ENCODE data around the gene SCAMP4. TPM values are rescaled to one million over a fixed set of nuclear protein-coding genes. Genes with fewer than 3 reads are reported as not detected.

SCAMP4 gene
- total RNA-seq, 1 experiment from 2014 or later, result 81.3 TPM

GRCh38 chr19:1941146-1942077 lies 36.2 kb downstream of the SCAMP4 start, which contains the start of gene CSNK1G2:
Gene CSNK1G2 (plus strand): TSS chr19:1941172. CDS start chr19:1969773, 28,601 bp downstream.
- H3K27me3 Mint-ChIP-seq (ENCODE audit: low read depth), result no peaks in the 10 kb centered on the region
- peaks cover 25% of the 10 kb centered on the region for H3K4me1 Mint-ChIP-seq
- H3K9me3 Mint-ChIP-seq, result no peaks in the 10 kb centered on the region
- ATAC-seq, result no peak; the same call in 1 of the 2 replicates
- TF ChIP-seq AFF4 (CRISPR knock-in tag; IDR thresholded peaks at IDR 0.05; ENCODE audit: borderline replicate concordance), result no peak
- TF ChIP-seq TCF7 (CRISPR knock-in tag; IDR thresholded peaks at IDR 0.05; ENCODE audit: low read depth), result no peak
- no peak for TF ChIP-seq RORB (CRISPR knock-in tag; IDR thresholded peaks at IDR 0.05)
- TF ChIP-seq SMAD4 (CRISPR knock-in tag; IDR thresholded peaks at IDR 0.05), result no peak
- no peak for TF ChIP-seq IRF2 (CRISPR knock-in tag; IDR thresholded peaks at IDR 0.05; ENCODE audit: borderline replicate concordance, low read depth)
- TF ChIP-seq OVOL2 (CRISPR knock-in tag; IDR thresholded peaks at IDR 0.05; ENCODE audit: borderline replicate concordance), result no peak
- TF ChIP-seq PREB (CRISPR knock-in tag; IDR thresholded peaks at IDR 0.05; ENCODE audit: borderline replicate concordance), result no peak
- TF ChIP-seq, protein P1, sequence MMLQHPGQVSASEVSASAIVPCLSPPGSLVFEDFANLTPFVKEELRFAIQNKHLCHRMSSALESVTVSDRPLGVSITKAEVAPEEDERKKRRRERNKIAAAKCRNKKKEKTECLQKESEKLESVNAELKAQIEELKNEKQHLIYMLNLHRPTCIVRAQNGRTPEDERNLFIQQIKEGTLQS (CRISPR knock-in tag; conservative IDR thresholded peaks at IDR 0.05), result no peak
- TF ChIP-seq, protein P2, sequence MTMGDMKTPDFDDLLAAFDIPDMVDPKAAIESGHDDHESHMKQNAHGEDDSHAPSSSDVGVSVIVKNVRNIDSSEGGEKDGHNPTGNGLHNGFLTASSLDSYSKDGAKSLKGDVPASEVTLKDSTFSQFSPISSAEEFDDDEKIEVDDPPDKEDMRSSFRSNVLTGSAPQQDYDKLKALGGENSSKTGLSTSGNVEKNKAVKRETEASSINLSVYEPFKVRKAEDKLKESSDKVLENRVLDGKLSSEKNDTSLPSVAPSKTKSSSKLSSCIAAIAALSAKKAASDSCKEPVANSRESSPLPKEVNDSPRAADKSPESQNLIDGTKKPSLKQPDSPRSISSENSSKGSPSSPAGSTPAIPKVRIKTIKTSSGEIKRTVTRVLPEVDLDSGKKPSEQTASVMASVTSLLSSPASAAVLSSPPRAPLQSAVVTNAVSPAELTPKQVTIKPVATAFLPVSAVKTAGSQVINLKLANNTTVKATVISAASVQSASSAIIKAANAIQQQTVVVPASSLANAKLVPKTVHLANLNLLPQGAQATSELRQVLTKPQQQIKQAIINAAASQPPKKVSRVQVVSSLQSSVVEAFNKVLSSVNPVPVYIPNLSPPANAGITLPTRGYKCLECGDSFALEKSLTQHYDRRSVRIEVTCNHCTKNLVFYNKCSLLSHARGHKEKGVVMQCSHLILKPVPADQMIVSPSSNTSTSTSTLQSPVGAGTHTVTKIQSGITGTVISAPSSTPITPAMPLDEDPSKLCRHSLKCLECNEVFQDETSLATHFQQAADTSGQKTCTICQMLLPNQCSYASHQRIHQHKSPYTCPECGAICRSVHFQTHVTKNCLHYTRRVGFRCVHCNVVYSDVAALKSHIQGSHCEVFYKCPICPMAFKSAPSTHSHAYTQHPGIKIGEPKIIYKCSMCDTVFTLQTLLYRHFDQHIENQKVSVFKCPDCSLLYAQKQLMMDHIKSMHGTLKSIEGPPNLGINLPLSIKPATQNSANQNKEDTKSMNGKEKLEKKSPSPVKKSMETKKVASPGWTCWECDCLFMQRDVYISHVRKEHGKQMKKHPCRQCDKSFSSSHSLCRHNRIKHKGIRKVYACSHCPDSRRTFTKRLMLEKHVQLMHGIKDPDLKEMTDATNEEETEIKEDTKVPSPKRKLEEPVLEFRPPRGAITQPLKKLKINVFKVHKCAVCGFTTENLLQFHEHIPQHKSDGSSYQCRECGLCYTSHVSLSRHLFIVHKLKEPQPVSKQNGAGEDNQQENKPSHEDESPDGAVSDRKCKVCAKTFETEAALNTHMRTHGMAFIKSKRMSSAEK (CRISPR knock-in tag; IDR thresholded peaks at IDR 0.05; ENCODE audit: borderline replicate concordance), result no peak
- TF ChIP-seq MAX (CRISPR knock-in tag; IDR thresholded peaks at IDR 0.05), result no peak
- no peak for TF ChIP-seq NR1H2 (CRISPR knock-in tag; IDR thresholded peaks at IDR 0.05)
- no peak for TF ChIP-seq IRF1 (CRISPR knock-in tag; IDR thresholded peaks at IDR 0.05)
- no peak for TF ChIP-seq CREM (CRISPR knock-in tag; IDR thresholded peaks at IDR 0.05)
- no peak for TF ChIP-seq JUN (CRISPR knock-in tag; IDR thresholded peaks at IDR 0.05)
- no peak for TF ChIP-seq NR3C1 (CRISPR knock-in tag; conservative IDR thresholded peaks at IDR 0.05; ENCODE audit: low read depth)
- no peaks in the 10 kb centered on the region for H3K36me3 Mint-ChIP-seq
- H3K27ac Mint-ChIP-seq, result peak within 1 kb of the TSS; percentile 97
- H3K4me3 Mint-ChIP-seq, result peak within 1 kb of the TSS; percentile 90
- ChIA-PET CTCF (interaction anchor here (0.6 to 1.1 kb wide), 2 partner anchors 14 to 215 kb away, joined by 3 read pairs; no protein-coding TSS in a partner anchor), POLR2A (no interaction called here)
- no peak for DNase-seq (ENCODE audit: low spot score)
